Smooth muscle cell (in vitro differentiated cells): ENCODE measurements around the gene CIAO2A. TPM values are rescaled to one million over a fixed set of nuclear protein-coding genes. Genes with fewer than 3 reads are reported as not detected.

Experiments used
- DNase-seq: peaks from one replicate; lab custom pipeline; 2025; ENCODE audit not compliant: unreplicated experiment; lab: John Stamatoyannopoulos, UW
- H2AFZ ChIP-seq: fragments of 200-600 bp; sonication (generic); 2 replicates; pipeline ENCODE4 v1.6.0; 2016; ENCODE audit warnings: antibody characterized with exemption, low read depth, mild to moderate bottlenecking
- H3F3A ChIP-seq: fragments of 200-600 bp; sonication (generic); 2 replicates; pipeline ENCODE4 v1.6.0; 2017; ENCODE audit warnings: antibody characterized with exemption, low read depth
- H3K27ac ChIP-seq: fragments of 200-600 bp; sonication (generic); 2 replicates; pipeline ENCODE4 v1.5.1; 2016; ENCODE audit warnings: low read depth, mild to moderate bottlenecking
- H3K27me3 ChIP-seq: fragments of 200-600 bp; sonication (generic); 2 replicates; pipeline ENCODE4 v1.6.1; 2016; ENCODE audit warnings: low read depth, mild to moderate bottlenecking
- H3K36me3 ChIP-seq: fragments of 200-600 bp; sonication (generic); 2 replicates; pipeline ENCODE4 v1.5.1; 2016; ENCODE audit warnings: low read depth
- H3K4me1 ChIP-seq: fragments of 200-600 bp; sonication (generic); 2 replicates; pipeline ENCODE4 v1.5.1; 2016; ENCODE audit warnings: low read depth
- H3K4me2 ChIP-seq: fragments of 200-600 bp; sonication (generic); 2 replicates; pipeline ENCODE4 v1.6.0; 2016; ENCODE audit warnings: mild to moderate bottlenecking
- H3K4me3 ChIP-seq: fragments of 200-600 bp; sonication (generic); 2 replicates; pipeline ENCODE4 v1.5.1; 2016; ENCODE audit warnings: mild to moderate bottlenecking
- H3K79me2 ChIP-seq: fragments of 200-600 bp; sonication (generic); 2 replicates; pipeline ENCODE4 v1.6.0; 2016; ENCODE audit warnings: low read depth, mild to moderate bottlenecking
- H3K9ac ChIP-seq: fragments of 200-600 bp; sonication (generic); 2 replicates; pipeline ENCODE4 v1.6.0; 2016; ENCODE audit warnings: low read depth
- H3K9me3 ChIP-seq: fragments of 200-600 bp; sonication (generic); replicated peaks from 2 replicates; pipeline ENCODE4 v1.5.1; 2016; ENCODE audit warnings: low read depth
- H4K20me1 ChIP-seq: fragments of 200-600 bp; sonication (generic); 2 replicates; pipeline ENCODE4 v1.6.0; 2016; ENCODE audit warnings: low read depth
- WGBS: methylation state at CpG from one replicate; pipeline ENCODE4 v1.1.7; 2016; ENCODE audit warnings: low lambda C conversion rate; 5-methylcytosine and 5-hydroxymethylcytosine counted together
- polyA plus RNA-seq: library from polyadenylated mRNA; unstranded; fragments of >200 nt; fragmentation: Nextera tagmentation; extraction: Ambion mirVana; gene quantifications from 2 replicates; pipeline ENCODE4 v1.2.1, GENCODE V29; 2016
- total RNA-seq: library from RNA; depleted of rRNA; stranded (reverse); fragments of >200 nt; gene quantifications from 2 replicates; pipeline ENCODE4 v1.2.3, GENCODE V29; 2014
- TF ChIP-seq, protein P1 (sequence below): fragments of 200-600 bp; sonication (generic); IDR thresholded peaks from 2 replicates; pipeline ENCODE4 v1.5.1; 2017; ENCODE audit warnings: borderline replicate concordance, mild to moderate bottlenecking, antibody characterized with exemption; ENCODE audit not compliant: insufficient read depth, poor library complexity, severe bottlenecking

The CIAO2A gene
- total and polyA plus RNA-seq, 2 experiments from 2014 or later = 110 to 123 TPM

- Histone ChIP-seq H3K4me1 (no peaks in the 10 kb centered on the region), H3K27ac (no peak overlapping the region), H3K79me2 (no peaks in the 10 kb centered on the region), H3K9me3 (no peaks in the 10 kb centered on the region), H3K27me3 (no peaks in the 10 kb centered on the region), H4K20me1 (no peaks in the 10 kb centered on the region), H3K36me3 (no peaks in the 10 kb centered on the region), H3K9ac (no peak overlapping the region), H3F3A (no peaks in the 10 kb centered on the region), H2AFZ (no peak overlapping the region), H3K4me2 (no peak overlapping the region), H3K4me3 (no peak overlapping the region)
- DNase-seq = no peak
- TF ChIP-seq, protein P1, sequence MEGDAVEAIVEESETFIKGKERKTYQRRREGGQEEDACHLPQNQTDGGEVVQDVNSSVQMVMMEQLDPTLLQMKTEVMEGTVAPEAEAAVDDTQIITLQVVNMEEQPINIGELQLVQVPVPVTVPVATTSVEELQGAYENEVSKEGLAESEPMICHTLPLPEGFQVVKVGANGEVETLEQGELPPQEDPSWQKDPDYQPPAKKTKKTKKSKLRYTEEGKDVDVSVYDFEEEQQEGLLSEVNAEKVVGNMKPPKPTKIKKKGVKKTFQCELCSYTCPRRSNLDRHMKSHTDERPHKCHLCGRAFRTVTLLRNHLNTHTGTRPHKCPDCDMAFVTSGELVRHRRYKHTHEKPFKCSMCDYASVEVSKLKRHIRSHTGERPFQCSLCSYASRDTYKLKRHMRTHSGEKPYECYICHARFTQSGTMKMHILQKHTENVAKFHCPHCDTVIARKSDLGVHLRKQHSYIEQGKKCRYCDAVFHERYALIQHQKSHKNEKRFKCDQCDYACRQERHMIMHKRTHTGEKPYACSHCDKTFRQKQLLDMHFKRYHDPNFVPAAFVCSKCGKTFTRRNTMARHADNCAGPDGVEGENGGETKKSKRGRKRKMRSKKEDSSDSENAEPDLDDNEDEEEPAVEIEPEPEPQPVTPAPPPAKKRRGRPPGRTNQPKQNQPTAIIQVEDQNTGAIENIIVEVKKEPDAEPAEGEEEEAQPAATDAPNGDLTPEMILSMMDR = no peak
- WGBS = 96% methylated on average over 3 of the region's 3 CpGs
Observed at GRCh38 chr15:64037116-64037515, 56.5 kb downstream of the CIAO2A start.

- Histone ChIP-seq H3K36me3 (no peaks in the 10 kb centered on the region), H3K4me3 (no peak overlapping the region), H2AFZ (no peak overlapping the region), H3K9ac (no peak overlapping the region), H3K79me2 (no peaks in the 10 kb centered on the region), H3K4me2 (no peak overlapping the region), H3K27me3 (no peaks in the 10 kb centered on the region), H3F3A (no peaks in the 10 kb centered on the region), H3K9me3 (no peaks in the 10 kb centered on the region), H3K4me1 (no peaks in the 10 kb centered on the region), H3K27ac (no peak overlapping the region), H4K20me1 (no peaks in the 10 kb centered on the region)
- TF ChIP-seq, protein P1 = no peak
- DNase-seq = no peak
- 100% methylated on average over 1 of the region's 1 CpG for WGBS
Observed at GRCh38 chr15:64035525-64035924, 58.1 kb downstream of the CIAO2A start.

DNA sequence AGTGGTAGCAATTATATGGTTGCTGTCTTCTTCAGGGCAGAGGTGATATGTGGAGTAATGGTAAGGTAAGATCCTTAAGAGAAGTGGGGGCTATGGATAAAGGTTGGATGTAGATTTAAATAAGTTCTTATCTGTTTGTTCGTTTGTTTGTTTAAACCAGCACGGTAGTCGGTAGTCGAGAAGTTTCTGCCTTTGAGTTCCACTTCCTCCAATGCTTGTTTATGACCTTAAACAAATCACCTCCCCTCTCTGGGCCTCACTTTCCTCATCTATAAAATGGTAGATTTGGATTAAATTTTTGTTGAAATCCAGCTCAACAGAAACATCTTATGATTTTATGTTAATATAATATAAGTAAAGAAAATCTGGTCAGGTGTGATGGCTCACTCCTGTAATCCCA lies 59.1 kb downstream of the CIAO2A start:
- no peak for DNase-seq
- Histone ChIP-seq H3K27ac (no peak overlapping the region), H3K9me3 (no peaks in the 10 kb centered on the region), H3F3A (no peaks in the 10 kb centered on the region), H3K27me3 (no peaks in the 10 kb centered on the region), H3K9ac (no peak overlapping the region), H2AFZ (no peak overlapping the region), H3K36me3 (no peaks in the 10 kb centered on the region), H3K79me2 (no peaks in the 10 kb centered on the region), H3K4me3 (no peak overlapping the region), H3K4me1 (no peaks in the 10 kb centered on the region), H3K4me2 (no peak overlapping the region), H4K20me1 (no peaks in the 10 kb centered on the region)
- TF ChIP-seq, protein P1 = no peak
- WGBS = 56% methylated on average over 4 of the region's 4 CpGs

- no peak overlapping the region for H3K4me3 ChIP-seq
- no peak overlapping the region for H3K9ac ChIP-seq
- no peaks in the 10 kb centered on the region for H3F3A ChIP-seq
- no peaks in the 10 kb centered on the region for H3K79me2 ChIP-seq
- H3K27me3 ChIP-seq = no peaks in the 10 kb centered on the region
- no peak overlapping the region for H3K27ac ChIP-seq
- TF ChIP-seq, protein P1 = no peak
- no peak for DNase-seq
- H4K20me1 ChIP-seq = no peaks in the 10 kb centered on the region
- peaks cover 3% of the 10 kb centered on the region for H3K4me1 ChIP-seq
- no peak overlapping the region for H3K4me2 ChIP-seq
- WGBS = 88% methylated on average over 5 of the region's 5 CpGs
- H2AFZ ChIP-seq = no peak overlapping the region
- H3K9me3 ChIP-seq = no peaks in the 10 kb centered on the region
- H3K36me3 ChIP-seq = no peaks in the 10 kb centered on the region
Observed at GRCh38 chr15:64032329-64032728, 61.3 kb downstream of the CIAO2A start.
